GM13976 (cell line): Measurements from ENCODE around the gene RHBDF2.
A peak's percentile ranks its signal among the peaks of the same experiment; 100 is the strongest.

Source experiments
- DNase-seq: peaks from one replicate; pipeline ENCODE4 v3.0.0; 2012; ENCODE audit warnings: low spot score
- CTCF ChIP-seq: IDR thresholded peaks from 2 replicates; pipeline ENCODE4 v1.5.1; 2012; ENCODE audit warnings: borderline replicate concordance, mild to moderate bottlenecking; ENCODE audit not compliant: insufficient read depth; ENCODE audit errors: extremely low read depth, missing control alignments, control extremely low read depth
- in situ Hi-C: fragments of 300-500 bp; cut with MboI; formaldehyde crosslinking; loops from one replicate; pipeline ENCODE4 v1.12.0; 2022; ENCODE audit warnings: low sequenced_read_pairs, mixed read lengths, inconsistent platforms; ENCODE audit not compliant: unreplicated experiment

Gene RHBDF2

GRCh38 chr17:76492989-76493501 is 8.2 kb downstream of the RHBDF2 start:
- in situ Hi-C loops: no loop called here
- DNase-seq: peak; percentile 77
- TF ChIP-seq CTCF: no peak

GRCh38 chr17:76492123-76492988 is 8.9 kb downstream of the RHBDF2 start:
- no peak for TF ChIP-seq CTCF
- DNase-seq: peak; percentile 73
- in situ Hi-C loops: no loop called here

- in situ Hi-C loops: no loop called here
- no peak for TF ChIP-seq CTCF
- DNase-seq: no peak
These were observed 9.7 kb downstream of the RHBDF2 start for GRCh38 chr17:76491271-76492122.

- in situ Hi-C loops: no loop called here
- no peak for TF ChIP-seq CTCF
- DNase-seq: no peak
These were observed 11.0 kb downstream of the RHBDF2 start for GRCh38 chr17:76490112-76490710.

GRCh38 chr17:76487451-76488192 is 13.6 kb downstream of the RHBDF2 start:
- TF ChIP-seq CTCF: no peak
- in situ Hi-C loops: no loop called here
- DNase-seq: no peak
